A549 treated with Mapracorat at 1 μM for 4 hours (cell line): ENCODE results near the gene SLC25A14. TPM values are rescaled to one million over a fixed set of nuclear protein-coding genes. Genes with fewer than 3 reads are reported as not detected.

Source experiments
- total RNA-seq: library from RNA; stranded (reverse); fragments of 200-300 nt; extraction: Qiagen RNA extraction; gene quantifications from 5 replicates; pipeline ENCODE4 v1.2.3, GENCODE V29; 2022

Gene SLC25A14
- total RNA-seq: 17.0 to 17.8 TPM (median 17.4 TPM) in 5 replicates

GRCh38 chrX:130339408-130340222, at the start of gene SLC25A14:
Gene SLC25A14, plus strand, starts transcription at chrX:130339919. Its CDS starts 360 bp downstream, at chrX:130340279.

GRCh38 chrX:130385520-130385919, 45.8 kb downstream of the SLC25A14 start, which contains the start of gene GPR119:
Gene GPR119, minus strand, starts transcription at chrX:130385674. Its CDS starts 227 bp downstream, at chrX:130385447.

GRCh38 chrX:130401415-130402207, 61.9 kb downstream of the SLC25A14 start, which contains the start of gene RBMX2:
Gene RBMX2, plus strand, starts transcription at chrX:130401987. Its CDS starts 46 bp downstream, at chrX:130402033.

Other genes starting within 250 kb of the SLC25A14 start
- 25.7 to 28.7 TPM (median 28.7 TPM) in 5 replicates for gene ELF4, start 229.4 kb upstream of the SLC25A14 start, total RNA-seq
- gene AIFM1, start 174.1 kb upstream of the SLC25A14 start, total RNA-seq: 66.6 to 74.0 TPM (median 70.3 TPM) in 5 replicates
- 0.13 to 0.32 TPM (median 0.27 TPM) in 5 replicates for gene RAB33A, start 168.0 kb upstream of the SLC25A14 start, total RNA-seq
- gene ZNF280C, start 71.0 kb upstream of the SLC25A14 start, total RNA-seq: 2.4 to 2.9 TPM (median 2.6 TPM) in 5 replicates
- not detected in 5 replicates for gene GPR119, start 45.8 kb downstream of the SLC25A14 start, total RNA-seq
- gene RBMX2, start 62.1 kb downstream of the SLC25A14 start, total RNA-seq: 27.0 to 30.8 TPM (median 28.1 TPM) in 5 replicates